H4 (cell line): ENCODE results near the gene MCC. TPM values are rescaled to one million over a fixed set of nuclear protein-coding genes. Genes with fewer than 3 reads are reported as not detected.
A peak's percentile ranks its signal among the peaks of the same experiment; 100 is the strongest.

Experiments
- DNase-seq: peaks from one replicate; pipeline ENCODE4 v3.0.0-alpha.2; 2015; ENCODE audit warnings: low spot score
- total RNA-seq: library from RNA; depleted of rRNA; stranded (reverse); fragments of >200 nt; shearing (Covaris generic); gene quantifications from 2 replicates; pipeline ENCODE4 v1.2.3, GENCODE V29; 2014

The MCC gene
- total RNA-seq, 1 experiment from 2014 or later, result 7.9 TPM

- no peak for DNase-seq
Observed at GRCh38 chr5:113177225-113177624, 311.0 kb downstream of the MCC start.

GRCh38 chr5:113176734-113177133 is 311.5 kb downstream of the MCC start:
- no peak for DNase-seq

- no peak for DNase-seq
Observed at GRCh38 chr5:113176196-113176595, 312.1 kb downstream of the MCC start.

GRCh38 chr5:113172231-113172826 is 315.9 kb downstream of the MCC start:
- DNase-seq, result no peak

GRCh38 chr5:113171520-113171919 is 316.7 kb downstream of the MCC start:
- no peak for DNase-seq

GRCh38 chr5:113170707-113171106 is 317.5 kb downstream of the MCC start:
- no peak for DNase-seq

- DNase-seq, result no peak
Observed at GRCh38 chr5:113169720-113170119, 318.5 kb downstream of the MCC start.

GRCh38 chr5:113167985-113168384 is 320.3 kb downstream of the MCC start:
- DNase-seq, result no peak

GRCh38 chr5:113166852-113167366 is 321.3 kb downstream of the MCC start:
- DNase-seq, result peak; percentile 84

GRCh38 chr5:113166261-113166660 is 322.0 kb downstream of the MCC start:
- no peak for DNase-seq

GRCh38 chr5:113164021-113164420 is 324.2 kb downstream of the MCC start:
- DNase-seq, result no peak

- DNase-seq, result no peak
Observed at GRCh38 chr5:113163328-113163727, 324.9 kb downstream of the MCC start.

- no peak for DNase-seq
Observed at GRCh38 chr5:113162770-113163169, 325.5 kb downstream of the MCC start.

GRCh38 chr5:113162208-113162607 is 326.0 kb downstream of the MCC start:
- DNase-seq, result no peak

- no peak for DNase-seq
Observed at GRCh38 chr5:113161806-113162205, 326.4 kb downstream of the MCC start.

GRCh38 chr5:113157886-113158285 is 330.4 kb downstream of the MCC start:
- DNase-seq, result no peak

- DNase-seq, result no peak
Observed at GRCh38 chr5:113156271-113156877, 331.9 kb downstream of the MCC start.

GRCh38 chr5:113153512-113154097 is 334.6 kb downstream of the MCC start:
- no peak for DNase-seq

- no peak for DNase-seq
Observed at GRCh38 chr5:113152380-113152740, 335.9 kb downstream of the MCC start.

- DNase-seq, result no peak
Observed at GRCh38 chr5:113151641-113152379, 336.4 kb downstream of the MCC start.

- DNase-seq, result no peak
Observed at GRCh38 chr5:113150821-113151220, 337.4 kb downstream of the MCC start.

GRCh38 chr5:113150221-113150620 is 338.0 kb downstream of the MCC start:
- no peak for DNase-seq

GRCh38 chr5:113147537-113147936 is 340.7 kb downstream of the MCC start:
- no peak for DNase-seq
